K562 (cell line): ENCODE measurements around the gene HNRNPM. TPM values are rescaled to one million over a fixed set of nuclear protein-coding genes. Genes with fewer than 3 reads are reported as not detected.

Experiments
- ATAC-seq: fragments of 200-7000 bp; cut with Tn5 transposase; 3 replicates; pipeline ENCODE4 v1.9.1; 2020; ENCODE audit warnings: moderate library complexity
- BruUV-seq: library from RNA; stranded (reverse); fragments of 400-500 nt; replicated peaks from 2 replicates; lab custom pipeline; 2021; lab: Mats Ljungman, UMichigan
- CTCF ChIA-PET: fragments of 300-600 bp; formaldehyde crosslinking; extraction: SDS; loops from one replicate; lab custom pipeline; 2021; ENCODE audit warnings: low intra/inter-chr PET ratio; lab: Yijun Ruan, JAX
- POLR2A ChIA-PET: fragments of 300-600, 350-650 bp; sonication (Branson Sonifier 250); formaldehyde crosslinking; extraction: SDS; loops from one replicate; lab custom pipeline; 2021; ENCODE audit warnings: antibody characterized with exemption, inconsistent platforms; lab: Yijun Ruan, JAX
- DNase-seq, 4 experiments: peaks; one replicate each; pipeline versions ENCODE4 v3.0.0 to v3.0.0-alpha.2; 2011 to 2018; ENCODE audit warnings: low spot score in 3 of 4, mixed read lengths in 3 of 4; ENCODE audit errors: extremely low read depth in 1 of 4
- FAIRE-seq: peaks from 2 replicates; lab custom pipeline; 2011; peaks lifted over from hg19 to GRCh38; lab: Jason Lieb, UNC
- H2AFZ ChIP-seq: 2 replicates; pipeline ENCODE4 v1.6.0; 2011; ENCODE audit warnings: low read depth, low read length, control low read depth, inconsistent platforms
- H3K27ac ChIP-seq: fragments of 200-600 bp; 3 replicates; pipeline ENCODE4 v1.8.0; 2011; ENCODE audit warnings: low read depth, mild to moderate bottlenecking, control low read depth, inconsistent platforms, low read length, moderate library complexity, mixed read lengths; ENCODE audit errors: extremely low read depth
- H3K27me3 ChIP-seq, 2 experiments: fragments of 300-600 bp in 1 of 2; 2 replicates in 1 of 2; 3 replicates in 1 of 2; pipeline versions ENCODE4 v1.6.0 to v1.8.0; 2011; ENCODE audit warnings: inconsistent platforms in 2 of 2, low read length in 2 of 2, mild to moderate bottlenecking in 1 of 2, mixed read lengths in 1 of 2, moderate library complexity in 1 of 2; ENCODE audit not compliant: control insufficient read depth in 2 of 2, insufficient read depth in 2 of 2
- H3K36me3 ChIP-seq: fragments of 300-600 bp; 3 replicates; pipeline ENCODE4 v1.8.0; 2011; ENCODE audit warnings: mild to moderate bottlenecking, low read length, inconsistent platforms; ENCODE audit not compliant: control insufficient read depth, insufficient read depth
- H3K4me1 ChIP-seq, 2 experiments: fragments of 200-600 bp in 1 of 2; replicated peaks in 1 of 2; 2 replicates in 1 of 2; 3 replicates in 1 of 2; pipeline versions ENCODE4 v1.5.1 to v1.8.0; 2011; ENCODE audit warnings: inconsistent platforms in 2 of 2, low read length in 2 of 2, mild to moderate bottlenecking in 1 of 2, mixed read lengths in 1 of 2, moderate library complexity in 1 of 2; ENCODE audit not compliant: control insufficient read depth in 2 of 2, insufficient read depth in 2 of 2
- H3K4me2 ChIP-seq: 2 replicates; pipeline ENCODE4 v1.6.1; 2011; ENCODE audit warnings: low read length, control low read depth, inconsistent platforms, mixed read lengths; ENCODE audit not compliant: insufficient read depth
- H3K4me3 ChIP-seq: fragments of 200-600 bp; sonication (generic), shearing (Covaris generic); 2 replicates; pipeline ENCODE4 v1.5.1; 2016; ENCODE audit warnings: control low read depth, inconsistent platforms
- H3K79me2 ChIP-seq: fragments of 200-600 bp; 3 replicates; pipeline ENCODE4 v1.8.0; 2011; ENCODE audit warnings: low read length, inconsistent platforms; ENCODE audit not compliant: control insufficient read depth, insufficient read depth
- H3K9ac ChIP-seq, 2 experiments: 2 replicates each; pipeline versions ENCODE4 v1.6.0 to v1.6.1; 2011; ENCODE audit warnings: low read depth in 2 of 2, low read length in 2 of 2, control low read depth in 1 of 2, inconsistent platforms in 1 of 2, mild to moderate bottlenecking in 1 of 2, mixed read lengths in 1 of 2; ENCODE audit not compliant: insufficient read depth in 1 of 2
- H3K9me1 ChIP-seq: one replicate; pipeline ENCODE4 v1.6.0; 2011; ENCODE audit warnings: inconsistent platforms, mild to moderate bottlenecking, low read length, moderate library complexity; ENCODE audit not compliant: control insufficient read depth, insufficient read depth
- H3K9me3 ChIP-seq: replicated peaks from 2 replicates; pipeline ENCODE4 v1.5.1; 2011; ENCODE audit warnings: low read depth, low read length, inconsistent platforms; ENCODE audit not compliant: control insufficient read depth, insufficient read depth
- H4K20me1 ChIP-seq: replicated peaks from 2 replicates; pipeline ENCODE4 v1.6.1; 2011; ENCODE audit warnings: low read length, inconsistent platforms, mixed read lengths; ENCODE audit not compliant: control insufficient read depth, insufficient read depth
- POLR2G ChIP-seq: fragments of 200-400 bp; formaldehyde crosslinking; IDR thresholded peaks from 2 replicates; pipeline ENCODE4 v1.6.1; 2017; ENCODE audit warnings: low read depth, mild to moderate bottlenecking, antibody characterized with exemption, low read length, moderate library complexity
- WGBS: fragments of 100-300 bp; shearing (Covaris generic); methylation state at CpG from one replicate; pipeline ENCODE4 v1.1.6; 2016; ENCODE audit warnings: low coverage, mixed read lengths; ENCODE audit not compliant: insufficient coverage; ENCODE audit errors: missing lambda C conversion rate; 5-methylcytosine and 5-hydroxymethylcytosine counted together
- in situ Hi-C: fragments of 300-500 bp; cut with MboI; formaldehyde crosslinking; loops from 4 replicates; pipeline ENCODE4 v1.15.0; 2018; ENCODE audit warnings: inconsistent platforms, mixed read lengths
- intact Hi-C: fragments of 100-400 bp; cut with micrococcal nuclease; formaldehyde crosslinking; loops from 2 replicates; pipeline ENCODE4 v1.14.2; 2022
- polyA plus RNA-seq, 8 experiments: library from polyadenylated mRNA; depleted of rRNA in 4 of 8; stranded (reverse) in 5 of 8; unstranded in 3 of 8; fragments of >200 nt; fragmentation: Nextera tagmentation in 2 of 8; fragmentation: Illumina TruSeq in 1 of 8; extraction: Ambion mirVana in 2 of 8; extraction: Trizol in 1 of 8; gene quantifications; 2 replicates each; pipeline versions ENCODE4 v1.2.1 to v1.2.3, GENCODE V29; 2011 to 2014; ENCODE audit warnings: inconsistent platforms in 1 of 8, missing spikeins in 1 of 8
- total RNA-seq, 7 experiments: library from RNA; depleted of rRNA in 6 of 7; stranded (reverse); fragments of >200 nt in 6 of 7; fragmentation: Illumina TruSeq in 2 of 7; extraction: Trizol in 2 of 7; gene quantifications; 2 replicates each; pipeline versions ENCODE4 v1.2.1 to v1.2.3, GENCODE V29; 2011 to 2021; ENCODE audit warnings: low replicate concordance in 1 of 7
- TF ChIP-seq, protein P1 (sequence below): sonication (generic); formaldehyde crosslinking; IDR thresholded peaks from 2 replicates; pipeline ENCODE4 v1.9.0; 2022; ENCODE audit warnings: mild to moderate bottlenecking, missing genetic modification reagents

HNRNPM gene
- total and polyA plus RNA-seq, 9 of the 15 experiments (the other 6 are each of a cell fraction or from before 2014, with no cell fraction given) = 11.1 to 340 (median 195) TPM

DNA sequence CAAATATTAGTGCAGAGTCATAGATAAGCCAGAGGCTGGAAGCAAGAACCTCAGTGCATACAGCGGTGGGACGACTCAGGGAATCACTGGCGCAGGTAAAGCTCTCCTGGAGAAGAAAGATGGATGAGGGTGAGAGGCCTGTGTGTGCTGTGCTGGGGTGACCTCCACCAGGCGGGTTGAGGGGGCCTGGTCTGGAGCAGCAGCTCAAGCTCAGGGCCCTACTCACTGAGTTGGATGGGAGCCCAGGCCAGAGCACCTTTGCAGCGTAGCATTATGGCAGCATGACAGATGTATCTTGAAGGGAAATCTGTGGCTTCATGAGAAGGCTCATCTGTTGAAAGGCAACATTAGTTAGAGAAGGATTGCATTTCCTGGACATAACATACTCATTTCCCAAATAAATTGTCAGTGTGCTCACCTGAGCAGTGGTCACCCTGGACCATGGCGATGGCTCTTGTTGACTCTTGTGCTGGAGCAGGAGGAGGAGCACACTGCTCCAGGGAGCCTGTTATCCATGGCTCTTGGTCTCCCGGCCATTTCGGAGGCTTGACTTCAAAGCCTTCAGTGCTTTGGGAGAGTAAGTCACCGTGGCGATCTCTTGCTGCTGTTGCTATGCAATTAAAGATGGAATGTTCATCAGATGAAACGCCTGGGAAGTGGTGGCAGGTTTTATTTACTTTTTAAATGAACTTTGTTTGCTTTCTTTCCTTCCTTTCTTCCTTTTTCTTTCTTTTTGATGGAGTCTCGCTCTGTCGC is 25.0 kb downstream of the HNRNPM start:
- Histone ChIP-seq H3K27me3 (no peaks in the 10 kb centered on the region), H3K9me1 (no peaks in the 10 kb centered on the region), H3K9ac (0 out of 4 replicates have a peak overlapping the region, but pooled peaks of 1 of the 2 experiments have one; percentile 10), H3K4me1 (no peaks in the 10 kb centered on the region), H3K4me3 (no peak overlapping the region), H3K36me3 (peaks cover 98% of the 10 kb centered on the region), H3K79me2 (peaks cover 34% of the 10 kb centered on the region), H3K4me2 (no peak overlapping the region), H4K20me1 (no peaks in the 10 kb centered on the region; the same call in 1 of the 2 replicates), H2AFZ (no peak overlapping the region), H3K27ac (no peak overlapping the region), H3K9me3 (no peaks in the 10 kb centered on the region)
- in situ Hi-C loops (no loop called here), intact Hi-C loops (no loop called here)
- ChIA-PET CTCF (no interaction called here), POLR2A (interaction anchor here (0.7 to 0.8 kb wide), 2 partner anchors 11 to 21 kb away, joined by 3 read pairs; no protein-coding TSS in a partner anchor)
- WGBS = 91% methylated on average over 13 of the region's 13 CpGs
- 0 out of 2 replicates have a peak, but pooled peaks have one; percentile 26 for TF ChIP-seq POLR2G
- TF ChIP-seq, protein P1, sequence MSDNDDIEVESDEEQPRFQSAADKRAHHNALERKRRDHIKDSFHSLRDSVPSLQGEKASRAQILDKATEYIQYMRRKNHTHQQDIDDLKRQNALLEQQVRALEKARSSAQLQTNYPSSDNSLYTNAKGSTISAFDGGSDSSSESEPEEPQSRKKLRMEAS = no peak
- FAIRE-seq (no peak), DNase-seq (no peak), ATAC-seq (no peak; the same call in 2 of the 3 replicates)
- BruUV-seq = no TSS peak
